HepG2 (cell line): ENCODE measurements around the gene TMUB1. TPM values are rescaled to one million over a fixed set of nuclear protein-coding genes. Genes with fewer than 3 reads are reported as not detected.
A peak's percentile ranks its signal among the peaks of the same experiment; 100 is the strongest.

Source experiments
- ATAC-seq: fragments of 200-7000 bp; cut with Tn5 transposase; 3 replicates; pipeline ENCODE4 v1.9.1; 2020; ENCODE audit warnings: mild to moderate bottlenecking, moderate library complexity
- BruUV-seq: library from RNA; stranded (reverse); fragments of 400-500 nt; replicated peaks from 2 replicates; lab custom pipeline; 2021; lab: Mats Ljungman, UMichigan
- CTCF ChIA-PET: fragments of 300-600 bp; formaldehyde crosslinking; extraction: SDS; loops from one replicate; lab custom pipeline; 2021; ENCODE audit warnings: low total read pairs, inconsistent platforms, low intra/inter-chr PET ratio; lab: Yijun Ruan, JAX
- POLR2A ChIA-PET: fragments of 350-600 bp; sonication (Branson Sonifier 250); formaldehyde crosslinking; loops from one replicate; lab custom pipeline; 2020; ENCODE audit warnings: antibody characterized with exemption, inconsistent platforms; lab: Yijun Ruan, JAX
- DNase-seq: peaks from one replicate; pipeline ENCODE4 v3.0.0-alpha.2; 2015; ENCODE audit warnings: low spot score
- FAIRE-seq: peaks from 3 replicates; lab custom pipeline; 2011; peaks lifted over from hg19 to GRCh38; lab: Jason Lieb, UNC
- H2AFZ ChIP-seq: one replicate; pipeline ENCODE4 v1.6.1; 2011; ENCODE audit warnings: low read length, inconsistent platforms
- H3K27ac ChIP-seq: fragments of 300-600 bp; 3 replicates; pipeline ENCODE4 v1.8.0; 2011; ENCODE audit warnings: mixed run types, mild to moderate bottlenecking, mixed read lengths, low read length, inconsistent platforms; ENCODE audit not compliant: insufficient read depth; ENCODE audit errors: extremely low read length
- H3K27me3 ChIP-seq, 2 experiments: fragments of 200-600 bp in 1 of 2; 2 replicates in 1 of 2; 3 replicates in 1 of 2; pipeline versions ENCODE4 v1.6.0 to v1.8.0; 2011; ENCODE audit warnings: low read length in 2 of 2, mild to moderate bottlenecking in 2 of 2, moderate library complexity in 2 of 2, inconsistent platforms in 1 of 2; ENCODE audit not compliant: insufficient read depth in 2 of 2, control insufficient read depth in 1 of 2
- H3K36me3 ChIP-seq, 2 experiments: fragments of 200-600 bp in 1 of 2; replicated peaks in 1 of 2; 2 replicates in 1 of 2; 3 replicates in 1 of 2; pipeline versions ENCODE4 v1.5.1 to v1.8.0; 2011; ENCODE audit warnings: low read length in 2 of 2, inconsistent platforms in 1 of 2; ENCODE audit not compliant: insufficient read depth in 2 of 2, control insufficient read depth in 1 of 2
- H3K4me1 ChIP-seq: 2 replicates; pipeline ENCODE4 v1.5.1; 2012; ENCODE audit warnings: low read length, inconsistent platforms; ENCODE audit not compliant: insufficient read depth
- H3K4me2 ChIP-seq: 2 replicates; pipeline ENCODE4 v1.6.0; 2011; ENCODE audit warnings: low read depth, low read length, inconsistent platforms
- H3K4me3 ChIP-seq, 3 experiments: fragments of 200-600 bp in 1 of 3; sonication (generic), shearing (Covaris generic) in 1 of 3; replicated peaks in 1 of 3; 2 replicates each; pipeline ENCODE4 v1.5.1; 2011 to 2016; ENCODE audit warnings: low read length in 3 of 3, inconsistent platforms in 2 of 3, low read depth in 2 of 3, mild to moderate bottlenecking in 2 of 3, control low read depth in 1 of 3, mixed read lengths in 1 of 3; ENCODE audit not compliant: insufficient read depth in 1 of 3
- H3K79me2 ChIP-seq: one replicate; pipeline ENCODE4 v1.6.1; 2011; ENCODE audit warnings: low read length, inconsistent platforms; ENCODE audit not compliant: insufficient read depth
- H3K9ac ChIP-seq: 2 replicates; pipeline ENCODE4 v1.6.0; 2011; ENCODE audit warnings: mild to moderate bottlenecking, low read depth, low read length, inconsistent platforms; ENCODE audit not compliant: insufficient read depth
- H3K9me3 ChIP-seq: 2 replicates; pipeline ENCODE4 v1.5.1; 2012; ENCODE audit warnings: mild to moderate bottlenecking, low read length
- H4K20me1 ChIP-seq: 2 replicates; pipeline ENCODE4 v1.6.0; 2011; ENCODE audit warnings: inconsistent platforms, mild to moderate bottlenecking, low read length, moderate library complexity; ENCODE audit not compliant: insufficient read depth
- ARHGAP35 ChIP-seq: sonication (generic); formaldehyde crosslinking; IDR thresholded peaks from 2 replicates; pipeline ENCODE4 v1.9.0; 2022; ENCODE audit warnings: mild to moderate bottlenecking, inconsistent platforms, moderate library complexity, missing genetic modification reagents, borderline replicate concordance
- CHCHD3 ChIP-seq: sonication (generic); formaldehyde crosslinking; IDR thresholded peaks from 2 replicates; pipeline ENCODE4 v1.8.0; 2022; ENCODE audit warnings: mild to moderate bottlenecking, missing genetic modification reagents, moderate library complexity
- HOXA7 ChIP-seq: sonication (generic); formaldehyde crosslinking; IDR thresholded peaks from 2 replicates; pipeline ENCODE4 v1.8.1; 2022; ENCODE audit warnings: mild to moderate bottlenecking, missing genetic modification reagents, moderate library complexity
- KDM1A ChIP-seq: IDR thresholded peaks from 2 replicates; pipeline ENCODE4 v1.6.1; 2016; ENCODE audit warnings: missing compliant biosample characterization
- NR2C2 ChIP-seq: sonication (generic); formaldehyde crosslinking; IDR thresholded peaks from 2 replicates; pipeline ENCODE4 v1.4.0; 2020; ENCODE audit warnings: missing genetic modification reagents, mild to moderate bottlenecking, moderate library complexity, borderline replicate concordance
- RBM22 ChIP-seq: fragments of 200-400 bp; formaldehyde crosslinking; optimal IDR thresholded peaks from 2 replicates; pipeline ENCODE3; 2017; ENCODE audit warnings: mild to moderate bottlenecking, low read length, moderate library complexity
- RORA ChIP-seq: sonication (generic); formaldehyde crosslinking; IDR thresholded peaks from 2 replicates; pipeline ENCODE4 v1.5.0; 2020; ENCODE audit warnings: mild to moderate bottlenecking, missing genetic modification reagents, moderate library complexity
- SAFB2 ChIP-seq: sonication (generic); formaldehyde crosslinking; IDR thresholded peaks from 2 replicates; pipeline ENCODE4 v1.5.1; 2020; ENCODE audit warnings: missing genetic modification reagents, low read depth, mild to moderate bottlenecking, borderline replicate concordance
- SAP130 ChIP-seq: IDR thresholded peaks from 2 replicates; pipeline ENCODE4 v1.6.1; 2016; ENCODE audit warnings: low read depth
- SRSF1 ChIP-seq: fragments of 200-400 bp; formaldehyde crosslinking; optimal IDR thresholded peaks from 2 replicates; pipeline ENCODE3; 2017; ENCODE audit warnings: mild to moderate bottlenecking, low read depth, low read length, moderate library complexity
- TRIM24 ChIP-seq: sonication (generic); formaldehyde crosslinking; IDR thresholded peaks from 2 replicates; pipeline ENCODE4 v1.8.0; 2022; ENCODE audit warnings: mild to moderate bottlenecking, missing genetic modification reagents
- ZFAT ChIP-seq: sonication (generic); formaldehyde crosslinking; conservative IDR thresholded peaks from 2 replicates; pipeline ENCODE4 v1.8.1; 2023; ENCODE audit warnings: missing genetic modification reagents, inconsistent platforms
- ZNF549 ChIP-seq: sonication (generic); formaldehyde crosslinking; IDR thresholded peaks from 2 replicates; pipeline ENCODE4 v1.5.0; 2020; ENCODE audit warnings: missing genetic modification reagents
- ZNF75D ChIP-seq: sonication (generic); formaldehyde crosslinking; IDR thresholded peaks from 2 replicates; pipeline ENCODE4 v1.8.1; 2023; ENCODE audit warnings: missing genetic modification reagents, mild to moderate bottlenecking, borderline replicate concordance
- WGBS: methylation state at CpG from one replicate; pipeline ENCODE4 v1.1.6; 2017; ENCODE audit warnings: low lambda C conversion rate; 5-methylcytosine and 5-hydroxymethylcytosine counted together
- in situ Hi-C: cut with HindIII; loops from 2 replicates; pipeline ENCODE4 v1.10.0; 2017; ENCODE audit warnings: low pct_unique_long_range_greater_than_20kb; ENCODE audit not compliant: extremely low pct_ligation_motif_present
- intact Hi-C: fragments of 100-400 bp; cut with micrococcal nuclease; formaldehyde crosslinking; loops from one replicate; pipeline ENCODE4 v1.10.0; 2022; ENCODE audit not compliant: unreplicated experiment
- polyA plus RNA-seq, 8 experiments: library from polyadenylated mRNA; depleted of rRNA in 3 of 8; stranded (reverse) in 7 of 8; unstranded in 1 of 8; fragments of >200 nt; fragmentation: Illumina TruSeq in 4 of 8; extraction: Trizol in 4 of 8; gene quantifications; 2 replicates each; pipeline versions ENCODE4 v1.2.1 to v1.2.3, GENCODE V29; 2011 to 2016; ENCODE audit warnings: low read depth in 4 of 8, missing spikeins in 1 of 8, mixed read lengths in 1 of 8; ENCODE audit not compliant: insufficient read depth in 1 of 8
- total RNA-seq, 5 experiments: library from RNA; depleted of rRNA; stranded (reverse); fragments of >200 nt; fragmentation: Illumina TruSeq; extraction: Trizol; gene quantifications; 2 replicates each; pipeline ENCODE4 v1.2.3, GENCODE V29; 2016; ENCODE audit warnings: low read depth in 1 of 5
- TF ChIP-seq, protein P1 (sequence below): sonication (generic); formaldehyde crosslinking; IDR thresholded peaks from 2 replicates; pipeline ENCODE4 v1.4.0; 2020; ENCODE audit warnings: mild to moderate bottlenecking, missing genetic modification reagents, borderline replicate concordance
- TF ChIP-seq, protein P2 (sequence below): sonication (generic); formaldehyde crosslinking; IDR thresholded peaks from 2 replicates; pipeline ENCODE4 v1.5.0; 2020; ENCODE audit warnings: mild to moderate bottlenecking, missing genetic modification reagents

The TMUB1 gene
- total and polyA plus RNA-seq, 2 of the 13 experiments (the other 11 are each of a cell fraction or from before 2014, with no cell fraction given) = 44.8 to 51.6 TPM

DNA sequence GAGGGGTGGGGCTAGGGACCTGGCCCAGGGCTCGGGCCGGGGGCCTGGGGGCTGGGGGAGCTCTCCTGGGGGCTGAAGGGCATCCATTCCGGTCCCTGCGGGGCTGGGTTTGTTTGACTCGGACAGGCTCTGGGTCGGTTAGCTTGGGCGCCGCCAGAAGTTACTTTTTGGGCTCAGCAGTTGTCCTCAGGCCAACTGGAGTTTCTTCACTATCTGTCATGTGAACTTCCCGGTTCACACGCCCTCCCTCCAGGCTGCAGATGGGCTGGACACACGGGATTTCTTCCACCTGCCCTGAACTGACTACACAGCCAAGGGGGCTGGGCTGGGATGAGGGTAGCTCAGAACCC, 20.1 kb downstream of the TMUB1 start (continued):
- TF ChIP-seq NR2C2 (CRISPR knock-in tag) = no peak
- TF ChIP-seq SAP130 = 0 out of 2 replicates have a peak, but pooled peaks have one; percentile 2
- TF ChIP-seq ZFAT (CRISPR knock-in tag) = no peak
- TF ChIP-seq ZNF75D (CRISPR knock-in tag) = no peak

DNA sequence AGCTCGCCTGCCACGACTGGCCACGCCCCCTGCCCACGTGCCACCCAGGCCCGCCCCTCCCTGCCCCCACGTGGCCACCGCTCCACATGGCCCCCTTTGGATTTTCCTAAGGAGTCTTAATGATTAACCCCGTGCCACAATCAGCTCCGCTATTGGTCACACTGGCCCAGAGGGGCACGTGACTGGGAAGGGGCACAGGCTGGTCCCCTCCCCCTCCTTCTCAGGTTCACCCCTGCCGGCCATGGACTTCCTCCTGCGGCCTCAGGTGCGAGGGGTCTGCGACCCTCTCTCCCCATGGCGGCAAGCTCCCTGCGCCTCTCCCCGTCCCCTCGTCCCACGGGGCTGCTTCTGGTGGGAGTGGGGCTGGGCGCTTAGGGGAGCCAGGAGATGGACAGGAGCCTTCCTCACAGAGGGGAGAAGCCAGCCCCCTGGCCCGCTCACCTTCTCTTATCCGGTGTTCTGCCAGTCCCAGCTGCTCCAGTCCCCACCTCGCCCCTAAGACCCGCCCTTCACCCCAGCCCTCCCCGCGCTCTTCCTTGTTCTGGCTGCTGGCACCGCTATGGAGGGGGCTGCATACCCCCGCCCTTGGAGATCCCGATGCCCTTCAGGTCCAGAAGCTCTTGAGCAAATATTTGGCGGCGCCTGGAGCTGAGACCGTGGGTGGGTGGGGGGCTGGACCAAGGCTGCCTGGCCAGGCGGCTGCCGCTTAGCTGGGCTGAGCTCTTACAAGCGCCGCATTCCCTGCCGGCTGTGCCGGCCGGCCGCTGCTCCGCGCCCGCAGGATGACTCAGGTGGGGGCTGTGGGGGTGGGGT, 20.7 kb downstream of the TMUB1 start:
- Histone ChIP-seq H3K4me1 (peaks cover 45% of the 10 kb centered on the region), H3K4me3 (peak overlapping the region; percentile 62 to 80 (median 70)), H3K9ac (peak overlapping the region; percentile 82), H4K20me1 (peaks cover 4% of the 10 kb centered on the region; the same call in 1 of the 2 replicates), H3K27me3 (no peaks in the 10 kb centered on the region; a peak in 1 of 5 replicates), H3K4me2 (peak overlapping the region; percentile 98), H3K27ac (peak overlapping the region; percentile 95), H2AFZ (no peak overlapping the region), H3K36me3 (peaks cover 8 to 32% of the 10 kb centered on the region in 2 experiments; a peak in 4 of 5 replicates), H3K79me2 (peaks cover 16% of the 10 kb centered on the region), H3K9me3 (no peaks in the 10 kb centered on the region)
- ATAC-seq (peak; percentile 59), FAIRE-seq (peak; percentile 97), DNase-seq (peak; percentile 97)
- BruUV-seq = no TSS peak
- POLR2A ChIA-PET = interaction anchor here (0.6 to 4.4 kb wide), 20 partner anchors 10 to 457 kb away, joined by 3 to 144 read pairs (median 6); partner anchors contain the start of genes ABCB8, ABCF2, AGAP3 and FASTK
- CTCF ChIA-PET = no interaction called here
- intact Hi-C loops (loop anchor here (1.0 kb wide), 1 partner anchor 18 kb away; the partner anchor contains the start of gene FASTK), in situ Hi-C loops (no loop called here)
- WGBS = 1% methylated on average over 14 of the region's 43 CpGs
- TF ChIP-seq, protein P1, sequence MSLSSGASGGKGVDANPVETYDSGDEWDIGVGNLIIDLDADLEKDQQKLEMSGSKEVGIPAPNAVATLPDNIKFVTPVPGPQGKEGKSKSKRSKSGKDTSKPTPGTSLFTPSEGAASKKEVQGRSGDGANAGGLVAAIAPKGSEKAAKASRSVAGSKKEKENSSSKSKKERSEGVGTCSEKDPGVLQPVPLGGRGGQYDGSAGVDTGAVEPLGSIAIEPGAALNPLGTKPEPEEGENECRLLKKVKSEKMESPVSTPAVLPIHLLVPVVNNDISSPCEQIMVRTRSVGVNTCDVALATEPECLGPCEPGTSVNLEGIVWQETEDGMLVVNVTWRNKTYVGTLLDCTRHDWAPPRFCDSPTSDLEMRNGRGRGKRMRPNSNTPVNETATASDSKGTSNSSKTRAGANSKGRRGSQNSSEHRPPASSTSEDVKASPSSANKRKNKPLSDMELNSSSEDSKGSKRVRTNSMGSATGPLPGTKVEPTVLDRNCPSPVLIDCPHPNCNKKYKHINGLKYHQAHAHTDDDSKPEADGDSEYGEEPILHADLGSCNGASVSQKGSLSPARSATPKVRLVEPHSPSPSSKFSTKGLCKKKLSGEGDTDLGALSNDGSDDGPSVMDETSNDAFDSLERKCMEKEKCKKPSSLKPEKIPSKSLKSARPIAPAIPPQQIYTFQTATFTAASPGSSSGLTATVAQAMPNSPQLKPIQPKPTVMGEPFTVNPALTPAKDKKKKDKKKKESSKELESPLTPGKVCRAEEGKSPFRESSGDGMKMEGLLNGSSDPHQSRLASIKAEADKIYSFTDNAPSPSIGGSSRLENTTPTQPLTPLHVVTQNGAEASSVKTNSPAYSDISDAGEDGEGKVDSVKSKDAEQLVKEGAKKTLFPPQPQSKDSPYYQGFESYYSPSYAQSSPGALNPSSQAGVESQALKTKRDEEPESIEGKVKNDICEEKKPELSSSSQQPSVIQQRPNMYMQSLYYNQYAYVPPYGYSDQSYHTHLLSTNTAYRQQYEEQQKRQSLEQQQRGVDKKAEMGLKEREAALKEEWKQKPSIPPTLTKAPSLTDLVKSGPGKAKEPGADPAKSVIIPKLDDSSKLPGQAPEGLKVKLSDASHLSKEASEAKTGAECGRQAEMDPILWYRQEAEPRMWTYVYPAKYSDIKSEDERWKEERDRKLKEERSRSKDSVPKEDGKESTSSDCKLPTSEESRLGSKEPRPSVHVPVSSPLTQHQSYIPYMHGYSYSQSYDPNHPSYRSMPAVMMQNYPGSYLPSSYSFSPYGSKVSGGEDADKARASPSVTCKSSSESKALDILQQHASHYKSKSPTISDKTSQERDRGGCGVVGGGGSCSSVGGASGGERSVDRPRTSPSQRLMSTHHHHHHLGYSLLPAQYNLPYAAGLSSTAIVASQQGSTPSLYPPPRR (CRISPR knock-in tag) = peak; percentile 52
- TF ChIP-seq HOXA7 (CRISPR knock-in tag) (no peak), RBM22 (no peak), RORA (CRISPR knock-in tag) (no peak), CHCHD3 (CRISPR knock-in tag) (0 out of 2 replicates have a peak, but pooled peaks have one; percentile 77), SAFB2 (CRISPR knock-in tag) (0 out of 2 replicates have a peak, but pooled peaks have one; percentile 34), ZNF549 (no peak), ARHGAP35 (CRISPR knock-in tag) (no peak; the same call in 1 of the 2 replicates), SRSF1 (peak; percentile 85), KDM1A (no peak), TRIM24 (no peak)
- TF ChIP-seq, protein P2, sequence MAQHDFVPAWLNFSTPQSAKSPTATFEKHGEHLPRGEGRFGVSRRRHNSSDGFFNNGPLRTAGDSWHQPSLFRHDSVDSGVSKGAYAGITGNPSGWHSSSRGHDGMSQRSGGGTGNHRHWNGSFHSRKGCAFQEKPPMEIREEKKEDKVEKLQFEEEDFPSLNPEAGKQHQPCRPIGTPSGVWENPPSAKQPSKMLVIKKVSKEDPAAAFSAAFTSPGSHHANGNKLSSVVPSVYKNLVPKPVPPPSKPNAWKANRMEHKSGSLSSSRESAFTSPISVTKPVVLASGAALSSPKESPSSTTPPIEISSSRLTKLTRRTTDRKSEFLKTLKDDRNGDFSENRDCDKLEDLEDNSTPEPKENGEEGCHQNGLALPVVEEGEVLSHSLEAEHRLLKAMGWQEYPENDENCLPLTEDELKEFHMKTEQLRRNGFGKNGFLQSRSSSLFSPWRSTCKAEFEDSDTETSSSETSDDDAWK (CRISPR knock-in tag) = no peak
